Ectodermal cell (in vitro differentiated cells): ENCODE measurements around the gene WDR5B.

Experiments
- H3K27ac ChIP-seq: 2 replicates; pipeline ENCODE4 v1.7.0; 2013; ENCODE audit warnings: mild to moderate bottlenecking, low read depth, low read length; ENCODE audit not compliant: insufficient read depth, poor library complexity, severe bottlenecking
- H3K27me3 ChIP-seq: 2 replicates; pipeline ENCODE4 v1.7.0; 2013; ENCODE audit warnings: mild to moderate bottlenecking, low read length; ENCODE audit not compliant: insufficient read depth, control insufficient read depth, poor library complexity, severe bottlenecking
- H3K36me3 ChIP-seq: one replicate; pipeline ENCODE4 v1.7.0; 2013; ENCODE audit warnings: low read length; ENCODE audit not compliant: control insufficient read depth, insufficient read depth
- H3K4me1 ChIP-seq: one replicate; pipeline ENCODE4 v1.7.0; 2013; ENCODE audit warnings: low read length; ENCODE audit not compliant: control insufficient read depth, insufficient read depth
- H3K4me3 ChIP-seq: 2 replicates; pipeline ENCODE4 v1.7.0; 2013; ENCODE audit warnings: low read depth, low read length, control low read depth; ENCODE audit not compliant: insufficient read depth
- H3K9me3 ChIP-seq: 2 replicates; pipeline ENCODE4 v1.7.0; 2013; ENCODE audit warnings: mild to moderate bottlenecking, low read length, moderate library complexity; ENCODE audit not compliant: control insufficient read depth
- WGBS, 2 experiments: methylation state at CpG; one replicate each; pipeline ENCODE4 v1.1.7; 2013; ENCODE audit warnings: missing lambda C conversion rate in 2 of 2; 5-methylcytosine and 5-hydroxymethylcytosine counted together

WDR5B gene

GRCh38 chr3:122410639-122411038, 5.2 kb downstream of the WDR5B start:
- WGBS, 2 experiments: 98 to 99% methylated on average over 5 to 6 of the region's 6 CpGs

GRCh38 chr3:122410111-122410510, 5.8 kb downstream of the WDR5B start:
- Histone ChIP-seq H3K9me3 (no peaks in the 10 kb centered on the region), H3K4me1 (peaks cover 8% of the 10 kb centered on the region), H3K27me3 (no peaks in the 10 kb centered on the region), H3K36me3 (no peaks in the 10 kb centered on the region), H3K27ac (no peak overlapping the region), H3K4me3 (no peak overlapping the region)
- 91 to 97% methylated on average over 4 of the region's 4 CpGs for WGBS, 2 experiments

More at GRCh38 chr3:122410639-122411038, 5.2 kb downstream of the WDR5B start:
- Histone ChIP-seq H3K36me3 (no peaks in the 10 kb centered on the region), H3K27me3 (no peaks in the 10 kb centered on the region), H3K4me1 (peaks cover 10% of the 10 kb centered on the region), H3K27ac (no peak overlapping the region), H3K9me3 (no peaks in the 10 kb centered on the region), H3K4me3 (no peak overlapping the region)

GRCh38 chr3:122409446-122409845, 6.4 kb downstream of the WDR5B start:
- Histone ChIP-seq H3K9me3 (no peaks in the 10 kb centered on the region), H3K4me1 (peaks cover 1% of the 10 kb centered on the region), H3K4me3 (no peak overlapping the region), H3K36me3 (no peaks in the 10 kb centered on the region), H3K27me3 (no peaks in the 10 kb centered on the region), H3K27ac (no peak overlapping the region)
- WGBS, 2 experiments: 93 to 95% methylated on average over 6 of the region's 6 CpGs

DNA sequence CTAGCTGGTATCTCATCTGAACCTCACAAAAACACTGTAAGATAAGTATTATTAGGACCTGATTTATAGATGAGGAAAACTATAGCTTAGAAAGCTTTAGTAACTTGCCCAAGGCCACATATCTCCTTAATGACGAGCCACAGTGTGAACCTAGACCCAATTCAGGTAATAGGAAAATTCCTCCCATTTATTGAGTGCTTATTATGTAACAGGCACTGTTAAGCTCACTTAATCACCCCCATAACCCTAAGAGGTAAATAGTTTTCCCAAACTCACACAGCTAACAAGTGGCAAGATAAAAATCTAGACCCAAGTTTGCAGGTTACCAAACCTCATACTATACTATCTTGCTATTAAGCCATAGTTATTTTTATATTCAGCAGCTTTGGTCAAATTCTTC, 7.9 kb downstream of the WDR5B start:
- Histone ChIP-seq H3K27me3 (no peaks in the 10 kb centered on the region), H3K4me1 (no peaks in the 10 kb centered on the region), H3K9me3 (no peaks in the 10 kb centered on the region), H3K4me3 (no peak overlapping the region), H3K27ac (no peak overlapping the region), H3K36me3 (no peaks in the 10 kb centered on the region)
- 90 to 92% methylated on average over 1 of the region's 1 CpG for WGBS, 2 experiments

DNA sequence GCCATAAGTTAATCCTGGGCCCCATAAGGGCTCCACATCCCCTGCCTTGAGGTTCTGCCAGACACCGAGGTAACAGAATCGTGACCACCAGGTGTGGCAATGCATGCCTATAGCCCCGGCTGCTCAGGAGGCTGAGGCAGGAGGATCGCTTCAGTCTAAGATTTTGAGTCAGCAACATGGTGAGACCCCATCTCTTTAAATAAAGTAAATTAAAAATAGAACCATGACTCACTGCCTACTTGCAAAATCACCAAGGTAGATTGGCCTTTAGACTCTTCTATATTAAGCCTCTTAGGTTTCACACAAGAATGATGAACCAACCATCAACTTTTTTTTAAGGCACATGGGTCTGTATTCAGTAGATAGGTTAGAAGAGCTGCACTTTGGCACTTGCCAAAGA, 9.7 kb downstream of the WDR5B start:
- H3K4me3 ChIP-seq: no peak overlapping the region
- H3K4me1 ChIP-seq: no peaks in the 10 kb centered on the region
- no peaks in the 10 kb centered on the region for H3K27me3 ChIP-seq
- no peaks in the 10 kb centered on the region for H3K9me3 ChIP-seq
- 92 to 94% methylated on average over 4 of the region's 4 CpGs for WGBS, 2 experiments
- no peaks in the 10 kb centered on the region for H3K36me3 ChIP-seq
- no peak overlapping the region for H3K27ac ChIP-seq

- 94 to 97% methylated on average over 3 of the region's 3 CpGs for WGBS, 2 experiments
- Histone ChIP-seq H3K27ac (no peak overlapping the region), H3K4me1 (no peaks in the 10 kb centered on the region), H3K27me3 (no peaks in the 10 kb centered on the region), H3K4me3 (no peak overlapping the region), H3K36me3 (no peaks in the 10 kb centered on the region), H3K9me3 (no peaks in the 10 kb centered on the region)
These were observed 10.8 kb downstream of the WDR5B start for GRCh38 chr3:122405015-122405414.

DNA sequence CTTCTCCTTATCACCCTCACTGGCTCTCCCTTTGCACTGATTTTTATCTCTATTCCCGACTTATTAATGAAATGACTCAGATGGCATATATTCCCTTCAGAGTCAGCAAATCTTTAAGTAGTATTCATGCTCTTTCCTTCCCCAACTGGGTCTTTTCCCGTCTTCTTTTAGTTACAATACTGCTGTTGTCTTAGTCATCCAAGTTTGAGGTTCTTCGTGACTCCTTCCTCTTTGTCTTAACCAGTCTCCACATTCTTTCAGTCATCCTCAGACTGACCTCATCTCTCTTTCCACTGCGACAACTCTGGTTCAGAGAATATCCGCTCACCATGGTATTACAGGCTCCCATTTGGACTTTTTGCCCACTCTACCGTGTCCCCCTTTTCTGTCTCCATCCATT, 12.4 kb downstream of the WDR5B start:
- H3K36me3 ChIP-seq: no peaks in the 10 kb centered on the region
- no peak overlapping the region for H3K4me3 ChIP-seq
- no peaks in the 10 kb centered on the region for H3K4me1 ChIP-seq
- no peaks in the 10 kb centered on the region for H3K9me3 ChIP-seq
- H3K27me3 ChIP-seq: no peaks in the 10 kb centered on the region
- 89 to 94% methylated on average over 6 of the region's 6 CpGs for WGBS, 2 experiments
- no peak overlapping the region for H3K27ac ChIP-seq

- H3K4me1 ChIP-seq: no peaks in the 10 kb centered on the region
- WGBS, 2 experiments: 93 to 95% methylated on average over 1 to 2 of the region's 2 CpGs
- H3K36me3 ChIP-seq: no peaks in the 10 kb centered on the region
- no peaks in the 10 kb centered on the region for H3K9me3 ChIP-seq
- H3K27me3 ChIP-seq: no peaks in the 10 kb centered on the region
- H3K4me3 ChIP-seq: no peak overlapping the region
- no peak overlapping the region for H3K27ac ChIP-seq
These were observed 16.9 kb downstream of the WDR5B start for GRCh38 chr3:122398920-122399319.

DNA sequence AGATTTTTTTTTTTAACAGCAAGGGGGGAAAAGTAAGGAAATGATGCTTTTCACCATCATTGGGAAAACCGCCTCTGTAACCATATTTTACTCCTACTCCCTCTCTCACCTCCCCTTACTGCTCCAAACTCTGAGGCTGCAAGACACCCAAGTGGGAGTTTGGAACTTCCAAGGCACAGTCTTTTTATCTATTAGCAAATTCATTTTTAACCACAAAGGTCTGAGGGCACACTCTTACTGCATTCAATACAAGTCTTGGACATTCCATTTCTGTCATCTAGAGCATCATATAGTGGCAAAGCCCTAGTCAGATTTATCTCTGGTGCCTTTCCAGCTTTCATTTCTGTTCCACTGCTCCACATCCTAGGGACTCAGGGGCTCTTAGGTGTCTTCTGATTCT, 18.7 kb downstream of the WDR5B start:
- no peaks in the 10 kb centered on the region for H3K9me3 ChIP-seq
- no peaks in the 10 kb centered on the region for H3K27me3 ChIP-seq
- H3K36me3 ChIP-seq: no peaks in the 10 kb centered on the region
- H3K4me1 ChIP-seq: no peaks in the 10 kb centered on the region
- H3K4me3 ChIP-seq: no peak overlapping the region
- no peak overlapping the region for H3K27ac ChIP-seq
- 87 to 90% methylated on average over 1 of the region's 1 CpG for WGBS, 2 experiments

- Histone ChIP-seq H3K4me3 (no peak overlapping the region), H3K27ac (no peak overlapping the region), H3K27me3 (no peaks in the 10 kb centered on the region), H3K4me1 (no peaks in the 10 kb centered on the region), H3K9me3 (no peaks in the 10 kb centered on the region), H3K36me3 (no peaks in the 10 kb centered on the region)
These were observed 19.4 kb downstream of the WDR5B start for GRCh38 chr3:122396511-122396910.

GRCh38 chr3:122395582-122395981, 20.3 kb downstream of the WDR5B start:
- Histone ChIP-seq H3K36me3 (no peaks in the 10 kb centered on the region), H3K9me3 (no peaks in the 10 kb centered on the region), H3K27me3 (no peaks in the 10 kb centered on the region), H3K27ac (no peak overlapping the region), H3K4me3 (no peak overlapping the region), H3K4me1 (no peaks in the 10 kb centered on the region)
- WGBS, 2 experiments: 89 to 100% methylated on average over 2 of the region's 3 CpGs
